Left lung (tissue), 10 donors: ENCODE data around the gene NRL. TPM values are rescaled to one million over a fixed set of nuclear protein-coding genes. Genes with fewer than 3 reads are reported as not detected.

Source experiments
- ATAC-seq: fragments of 200-7000 bp; cut with Tn5 transposase; one replicate; pipeline ENCODE4 v1.9.1; 2020; ENCODE audit warnings: moderate library complexity
- DNase-seq, 4 donors: peaks; one replicate each; pipeline ENCODE4 v3.0.0-alpha.2; 2013 to 2020
- H3K27ac ChIP-seq, 2 donors: fragments of 200-600 bp; sonication (generic) in 1 of 2; one replicate each; pipeline versions ENCODE4 v1.5.0 to v1.8.0; 2020 to 2021
- H3K27me3 ChIP-seq, 2 donors: fragments of 200-600 bp; sonication (generic) in 1 of 2; one replicate each; pipeline versions ENCODE4 v1.5.0 to v1.8.0; 2020 to 2021
- H3K36me3 ChIP-seq, 2 donors: fragments of 200-600 bp; sonication (generic) in 1 of 2; one replicate each; pipeline versions ENCODE4 v1.5.0 to v1.8.0; 2020 to 2021
- H3K4me1 ChIP-seq, 2 donors: fragments of 200-600 bp; one replicate each; pipeline ENCODE4 v1.8.0; 2021
- H3K4me3 ChIP-seq, 2 donors: fragments of 200-600 bp; sonication (generic) in 1 of 2; one replicate each; pipeline versions ENCODE4 v1.5.0 to v1.8.0; 2020 to 2021; ENCODE audit warnings: mild to moderate bottlenecking in 1 of 2
- H3K9me3 ChIP-seq, 2 donors: fragments of 200-600 bp; sonication (generic) in 1 of 2; one replicate each; pipeline versions ENCODE4 v1.5.0 to v1.8.0; 2020 to 2021
- CTCF ChIP-seq, 2 donors: fragments of 200-600 bp; sonication (generic) in 1 of 2; IDR thresholded peaks; one replicate each; pipeline versions ENCODE4 v1.5.0 to v1.8.0; 2021; ENCODE audit warnings: antibody characterized with exemption in 2 of 2
- intact Hi-C, 2 donors: fragments of 100-400 bp; cut with DNase I; formaldehyde crosslinking; loops; one replicate each; pipeline versions ENCODE4 v1.11.2 to v1.14.2; 2022
- polyA plus RNA-seq, 6 donors: library from polyadenylated mRNA; unstranded; fragments of 120-200 nt; gene quantifications; one replicate each; pipeline ENCODE4 v1.2.1, GENCODE V29; 2013; ENCODE audit not compliant: insufficient read length in 6 of 6
- total RNA-seq, 2 donors: library from RNA; stranded (reverse); fragmentation: NEBNext Ultra II Directional; extraction: Animal tissue kit (Norgen Biotek cat#: 25700); gene quantifications; one replicate each; pipeline ENCODE4 v1.2.1, GENCODE V29; 2021
- donor health status: DM: no; HTN: yes; CAD: no.
- donor health status: DM: no; HTN: no; CAD: no.

The NRL gene
- total and polyA plus RNA-seq, 8 donors = 0.97 to 2.7 (median 1.6) TPM

- H3K4me3 ChIP-seq = no peak overlapping the region
- TF ChIP-seq CTCF (IDR thresholded peaks at IDR 0.05) = no peak
- ATAC-seq (no peak), DNase-seq (peak in 1 of 4 donors; percentile 58)
- H3K36me3 ChIP-seq = no peaks in the 10 kb centered on the region
- H3K27ac ChIP-seq = no peak overlapping the region
- H3K4me1 ChIP-seq = no peaks in the 10 kb centered on the region
- peaks cover 0 to 20% of the 10 kb centered on the region in 2 donors for H3K27me3 ChIP-seq
- intact Hi-C loops = no loop called here
- no peaks in the 10 kb centered on the region for H3K9me3 ChIP-seq
Measured at GRCh38 chr14:24068711-24069410, 45.9 kb downstream of the NRL start.

- ATAC-seq (no peak), DNase-seq (peak in 1 of 4 donors; percentile 55)
- TF ChIP-seq CTCF (IDR thresholded peaks at IDR 0.05) = no peak
- H3K27me3 ChIP-seq = peaks cover 0 to 13% of the 10 kb centered on the region in 2 donors
- no peak overlapping the region for H3K27ac ChIP-seq
- intact Hi-C loops = no loop called here
- no peaks in the 10 kb centered on the region for H3K36me3 ChIP-seq
- no peaks in the 10 kb centered on the region for H3K4me1 ChIP-seq
- no peaks in the 10 kb centered on the region for H3K9me3 ChIP-seq
- H3K4me3 ChIP-seq = no peak overlapping the region
Measured at GRCh38 chr14:24067133-24068082, 47.3 kb downstream of the NRL start.

- Histone ChIP-seq H3K27ac (no peak overlapping the region), H3K4me1 (no peaks in the 10 kb centered on the region), H3K4me3 (no peak overlapping the region), H3K27me3 (peaks cover 0 to 5% of the 10 kb centered on the region in 2 donors), H3K36me3 (no peaks in the 10 kb centered on the region), H3K9me3 (no peaks in the 10 kb centered on the region)
- DNase-seq (peak in 1 of 4 donors; percentile 34), ATAC-seq (no peak)
- no peak for TF ChIP-seq CTCF (IDR thresholded peaks at IDR 0.05)
- intact Hi-C loops = no loop called here
Measured at GRCh38 chr14:24066496-24067132, 48.1 kb downstream of the NRL start.

- H3K27me3 ChIP-seq = no peaks in the 10 kb centered on the region
- H3K9me3 ChIP-seq = no peaks in the 10 kb centered on the region
- intact Hi-C loops = no loop called here
- ATAC-seq = no peak
- H3K36me3 ChIP-seq = no peaks in the 10 kb centered on the region
- no peaks in the 10 kb centered on the region for H3K4me1 ChIP-seq
- H3K27ac ChIP-seq = no peak overlapping the region
- DNase-seq = peak in 2 of 4 donors; percentile 24 to 64
- H3K4me3 ChIP-seq = no peak overlapping the region
- TF ChIP-seq CTCF (IDR thresholded peaks at IDR 0.05) = no peak
Measured at GRCh38 chr14:24065408-24065807, 49.3 kb downstream of the NRL start.
